Measurements from ENCODE around the gene PPIL4. TPM values are rescaled to one million over a fixed set of nuclear protein-coding genes. Genes with fewer than 3 reads are reported as not detected.

The PPIL4 gene
- total and polyA plus RNA-seq, 10 of the 15 experiments (the other 5 are each of a cell fraction or from before 2014, with no cell fraction given): 8.0 to 28.4 (median 24.3) TPM

GRCh38 chr6:149501201-149501600 lies 44.6 kb downstream of the PPIL4 start (continued):
- TF ChIP-seq RELA (IDR thresholded peaks at IDR 0.05; ENCODE audit: borderline replicate concordance, partially characterized antibody): no peak
- no peak for TF ChIP-seq ESRRA (IDR thresholded peaks at IDR 0.05; ENCODE audit: low read length)

- no peak for FAIRE-seq
- Histone ChIP-seq H2AFZ (ENCODE audit: control insufficient read depth, low read depth, low read length) (no peak overlapping the region), H3K4me3 (no peak overlapping the region), H3K27ac (ENCODE audit: control insufficient read depth, insufficient read depth) (no peak overlapping the region), H4K20me1 (ENCODE audit: control insufficient read depth, insufficient read depth) (no peaks in the 10 kb centered on the region), H3K36me3 (ENCODE audit: control insufficient read depth in 2 of 2, insufficient read depth in 2 of 2, low read length in 1 of 2) (no peaks in the 10 kb centered on the region), H3K9ac (ENCODE audit: control insufficient read depth, insufficient read depth, low read length) (no peak overlapping the region), H3K9me3 (replicated peaks; ENCODE audit: control insufficient read depth, insufficient read depth, low read length) (no peaks in the 10 kb centered on the region), H3K27me3 (replicated peaks in 1 of 2; ENCODE audit: control insufficient read depth in 2 of 2, insufficient read depth in 2 of 2, low read length in 1 of 2) (no peaks in the 10 kb centered on the region), H3K79me2 (ENCODE audit: control insufficient read depth, insufficient read depth, low read length) (no peaks in the 10 kb centered on the region), H3K4me1 (ENCODE audit: control insufficient read depth, insufficient read depth, low read length) (peaks cover 22% of the 10 kb centered on the region), H3K4me2 (ENCODE audit: control insufficient read depth, insufficient read depth) (no peak overlapping the region)
- WGBS (ENCODE audit: insufficient coverage, insufficient replicate concordance, low lambda C conversion rate, missing lambda C conversion rate): 86% methylated on average over 1 of the region's 1 CpG
- ChIA-PET RAD21 (ENCODE audit: unreplicated experiment) (interaction anchor here (0.7 kb wide), 1 partner anchor 160 kb away, joined by 4 read pairs; no protein-coding TSS in a partner anchor), CTCF (interaction anchor here (1.1 to 1.5 kb wide), 2 partner anchors 10 to 11 kb away, joined by 3 to 4 read pairs; no protein-coding TSS in a partner anchor), POLR2A (interaction anchor here (0.6 kb wide), 1 partner anchor 39 kb away, joined by 8 read pairs; no protein-coding TSS in a partner anchor), SMC1A (ENCODE audit: uncharacterized antibody, unreplicated experiment) (interaction anchor here (0.6 to 1.4 kb wide), 2 partner anchors 16 to 151 kb away, joined by 3 read pairs; no protein-coding TSS in a partner anchor)
- no peak for TF ChIP-seq E2F8 (IDR thresholded peaks at IDR 0.05; ENCODE audit: low read depth, partially characterized antibody)
- TF ChIP-seq SIN3A (IDR thresholded peaks at IDR 0.05; ENCODE audit: low read depth, low read length): no peak
- no peak for TF ChIP-seq NR2C2 (IDR thresholded peaks at IDR 0.05; ENCODE audit: borderline replicate concordance, control insufficient read depth, insufficient read length, low read depth)
- no peak for TF ChIP-seq USF2 (IDR thresholded peaks at IDR 0.05; ENCODE audit: borderline replicate concordance, low read depth, low read length)
- TF ChIP-seq POLR2A (IDR thresholded peaks at IDR 0.05; ENCODE audit: low read depth, low read length): no peak
- TF ChIP-seq HDAC2 (IDR thresholded peaks at IDR 0.05): no peak
- no peak for TF ChIP-seq ATF7 (IDR thresholded peaks at IDR 0.05; ENCODE audit: low read depth)
- TF ChIP-seq MTA3 (IDR thresholded peaks at IDR 0.05; ENCODE audit: borderline replicate concordance, low read length): no peak
- TF ChIP-seq CEBPB (IDR thresholded peaks at IDR 0.05; ENCODE audit: borderline replicate concordance in 1 of 2, low read depth in 2 of 2, low read length in 2 of 2): no peak
- no peak for TF ChIP-seq SPI1 (IDR thresholded peaks at IDR 0.05; ENCODE audit: borderline replicate concordance, insufficient read depth, low read depth, low read length)
- no peak for TF ChIP-seq BACH1 (IDR thresholded peaks at IDR 0.05; ENCODE audit: borderline replicate concordance)
- no peak for TF ChIP-seq E2F4 (IDR thresholded peaks at IDR 0.05; ENCODE audit: low read depth, low read length)
- no peak for TF ChIP-seq NFIC (IDR thresholded peaks at IDR 0.05; ENCODE audit: low read depth, low read length)
- intact Hi-C loops (cut with micrococcal nuclease; ENCODE audit: unreplicated experiment) (no loop called here), in situ Hi-C loops (cut with MboI) (no loop called here)
- no peak for ATAC-seq
- BruUV-seq (replicated peaks): no TSS peak
- DNase-seq (ENCODE audit: low read depth, low spot score): no peak
These were observed 45.7 kb downstream of the PPIL4 start for GRCh38 chr6:149500096-149500495.
